Amniotic stem cell (primary cell): ENCODE measurements around the gene TMEM138.
"Not testable (repeated sequence)": the region's sequence is repeated elsewhere in the genome, so short reads cannot be mapped to it uniquely, and the experiment has no call there.

Experiments
- DNase-seq: peaks from one replicate; lab custom pipeline; 2025; lab: John Stamatoyannopoulos, UW

TMEM138 gene

DNA sequence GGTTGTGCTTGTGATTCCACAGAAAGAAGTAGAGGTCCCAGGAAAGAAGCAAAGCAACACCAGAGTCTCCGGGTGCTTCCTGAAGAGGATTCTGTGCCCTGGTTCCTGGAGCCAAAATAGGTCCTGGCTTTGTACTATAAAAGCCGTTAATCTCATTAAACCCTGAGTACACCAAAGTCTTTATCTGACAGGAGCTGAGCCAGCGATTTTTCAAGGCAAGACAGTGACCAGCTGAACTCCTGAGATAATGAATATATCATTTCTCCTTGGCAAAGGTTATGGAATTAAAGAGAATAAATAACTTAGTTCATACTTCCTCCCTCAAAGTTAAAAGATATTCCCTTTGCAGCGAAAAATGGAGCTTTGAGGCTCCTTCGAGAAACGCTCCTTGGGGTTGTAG is 5.2 kb downstream of the TMEM138 start:
- DNase-seq, result no peak

DNA sequence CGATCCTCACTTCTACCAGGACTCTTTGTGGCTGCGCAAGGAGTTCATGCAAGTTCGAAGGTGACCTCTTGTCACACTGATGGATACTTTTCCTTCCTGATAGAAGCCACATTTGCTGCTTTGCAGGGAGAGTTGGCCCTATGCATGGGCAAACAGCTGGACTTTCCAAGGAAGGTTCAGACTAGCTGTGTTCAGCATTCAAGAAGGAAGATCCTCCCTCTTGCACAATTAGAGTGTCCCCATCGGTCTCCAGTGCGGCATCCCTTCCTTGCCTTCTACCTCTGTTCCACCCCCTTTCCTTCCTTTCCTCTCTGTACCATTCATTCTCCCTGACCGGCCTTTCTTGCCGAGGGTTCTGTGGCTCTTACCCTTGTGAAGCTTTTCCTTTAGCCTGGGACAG is 6.5 kb downstream of the TMEM138 start:
- DNase-seq, result no peak

GRCh38 chr11:61369372-61370348 is 7.5 kb downstream of the TMEM138 start:
- DNase-seq, result no peak

- no peak for DNase-seq
Measured at GRCh38 chr11:61370349-61371005, 8.3 kb downstream of the TMEM138 start.

DNA sequence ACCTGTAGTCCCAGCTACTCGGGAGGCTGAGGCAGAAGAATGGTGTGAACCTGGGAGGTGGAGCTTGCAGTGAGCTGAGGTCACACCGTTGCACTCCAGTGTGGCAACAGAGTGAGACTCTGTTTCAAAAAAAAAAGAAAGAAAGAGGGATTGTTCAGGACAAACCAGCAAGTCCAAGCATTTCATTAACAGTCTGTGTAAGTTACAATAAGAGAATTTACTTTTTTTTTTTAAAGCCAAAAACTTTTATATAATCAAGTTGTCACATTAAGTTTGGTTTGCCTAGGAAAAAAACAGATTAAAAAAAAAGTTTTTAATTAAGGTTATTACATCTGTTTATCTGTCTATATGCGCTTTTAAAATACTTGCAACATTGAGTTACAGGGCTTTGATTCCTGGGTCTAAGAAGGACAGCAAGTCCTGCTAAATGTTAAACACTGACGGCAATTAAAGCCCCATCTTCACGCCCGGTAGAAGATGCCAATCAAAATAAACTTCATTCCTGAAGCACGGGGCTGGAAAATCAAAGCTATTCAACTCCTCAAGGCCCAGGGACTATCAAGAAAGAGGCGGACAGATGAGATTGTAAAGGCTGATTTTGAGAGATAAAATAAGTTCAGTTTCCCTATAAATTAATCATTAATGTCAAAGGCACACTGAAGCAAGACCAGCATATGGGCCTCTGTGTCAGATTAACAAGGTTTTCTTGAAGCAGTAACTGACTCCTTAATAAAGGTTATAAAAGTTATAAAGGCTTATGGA is 10.7 kb downstream of the TMEM138 start:
- DNase-seq, result no peak

DNA sequence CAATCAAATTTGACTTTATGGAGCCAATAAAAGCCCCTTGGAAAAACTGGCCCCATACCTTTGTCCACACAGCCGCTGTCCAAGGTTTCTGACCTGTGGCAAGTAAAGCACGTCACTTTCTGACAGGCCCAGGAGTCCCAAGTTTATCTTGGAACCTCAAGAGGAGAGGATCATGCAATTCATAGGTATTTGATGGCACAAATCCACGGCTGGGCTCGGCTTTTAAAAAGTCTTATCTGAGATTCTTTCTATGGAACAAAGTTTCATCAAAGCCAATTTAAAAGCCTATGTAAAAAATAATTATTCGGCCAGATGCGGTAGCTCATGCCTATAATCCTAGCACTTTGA is 13.6 kb downstream of the TMEM138 start:
- no peak for DNase-seq

GRCh38 chr11:61377461-61378160 is 15.4 kb downstream of the TMEM138 start:
- DNase-seq, result no peak

DNA sequence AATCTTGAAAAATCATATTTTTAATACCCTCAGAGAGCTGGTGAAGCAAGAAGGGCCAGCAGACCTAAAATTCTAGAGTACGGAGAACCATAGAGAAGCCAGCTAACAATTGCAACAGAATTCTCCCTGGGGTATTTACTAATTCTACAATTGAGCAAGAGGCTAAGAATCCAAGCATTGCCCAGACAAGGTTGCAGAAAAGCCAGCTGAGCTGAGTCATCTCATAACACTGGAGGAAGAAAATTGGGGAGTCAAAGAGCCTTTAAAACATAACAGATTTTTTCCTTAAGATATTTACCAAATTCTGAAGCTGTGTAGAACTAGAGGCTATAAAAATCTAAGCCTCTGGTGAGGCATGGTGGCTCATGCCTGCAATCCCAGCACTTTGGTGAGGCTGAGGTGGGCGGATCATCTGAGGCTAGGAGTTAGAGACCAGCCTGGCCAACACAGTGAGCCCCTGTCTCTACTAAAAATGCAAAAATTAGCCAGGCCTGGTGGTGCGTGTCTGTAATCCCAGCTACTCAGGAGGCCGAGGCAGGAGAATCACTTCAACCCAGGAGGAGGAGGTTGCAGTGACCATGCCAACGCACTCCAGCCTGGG is 16.6 kb downstream of the TMEM138 start:
- DNase-seq, result peak; percentile 95

DNA sequence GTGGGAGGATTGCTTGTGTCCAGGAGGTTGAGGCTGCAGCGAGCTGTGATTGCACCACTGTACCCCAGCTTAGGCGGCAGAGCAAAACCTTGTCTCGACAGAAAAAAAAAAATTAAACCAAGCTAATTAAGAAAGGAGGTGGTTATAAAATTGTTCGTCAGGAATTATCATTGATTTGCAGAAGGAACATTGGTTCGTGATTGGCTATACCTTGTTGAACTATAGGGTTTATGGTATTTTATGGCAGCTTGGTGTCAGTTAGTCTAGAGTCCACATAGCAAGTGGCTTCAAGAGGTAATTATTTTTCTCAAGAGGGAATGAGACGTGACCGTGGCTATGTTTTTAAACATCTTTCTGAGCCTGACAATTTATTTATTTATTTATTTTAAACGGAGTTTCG is 18.7 kb downstream of the TMEM138 start:
- DNase-seq, result no peak

GRCh38 chr11:61383859-61384258 is 21.7 kb downstream of the TMEM138 start:
- DNase-seq, result not testable (repeated sequence)

GRCh38 chr11:61384271-61385242 is 22.4 kb downstream of the TMEM138 start:
- no peak for DNase-seq

GRCh38 chr11:61390161-61390560 is 28.0 kb downstream of the TMEM138 start:
- no peak for DNase-seq

DNA sequence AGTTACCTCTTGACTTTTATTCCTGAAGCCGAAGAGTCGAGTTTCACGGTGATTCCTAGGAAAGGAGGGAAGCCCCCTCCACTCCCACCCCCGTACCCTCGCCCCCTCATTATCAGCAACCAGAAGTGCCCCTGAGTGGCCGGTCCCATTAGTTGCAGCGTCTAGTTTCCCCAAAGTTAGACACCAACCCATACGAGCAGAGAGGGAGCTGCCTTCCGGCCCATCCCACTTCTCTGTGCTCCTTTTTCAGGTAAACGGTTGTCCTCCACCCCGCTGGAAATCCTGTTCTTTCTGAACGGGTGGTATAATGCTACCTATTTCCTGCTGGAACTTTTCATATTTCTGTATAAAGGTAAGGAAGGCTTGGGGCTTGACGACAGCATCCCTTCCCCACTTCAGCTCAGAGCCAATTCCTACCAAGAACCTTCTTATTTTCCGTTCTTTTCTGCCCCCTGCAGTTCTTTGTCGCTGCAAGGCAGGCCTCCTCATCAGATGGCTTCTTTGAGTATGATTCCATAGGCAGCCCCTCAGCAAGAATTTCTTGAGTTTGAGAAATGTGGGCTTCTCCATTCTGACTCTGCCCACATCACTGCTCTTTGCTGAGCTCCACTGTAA is 30.9 kb downstream of the TMEM138 start:
- no peak for DNase-seq

DNA sequence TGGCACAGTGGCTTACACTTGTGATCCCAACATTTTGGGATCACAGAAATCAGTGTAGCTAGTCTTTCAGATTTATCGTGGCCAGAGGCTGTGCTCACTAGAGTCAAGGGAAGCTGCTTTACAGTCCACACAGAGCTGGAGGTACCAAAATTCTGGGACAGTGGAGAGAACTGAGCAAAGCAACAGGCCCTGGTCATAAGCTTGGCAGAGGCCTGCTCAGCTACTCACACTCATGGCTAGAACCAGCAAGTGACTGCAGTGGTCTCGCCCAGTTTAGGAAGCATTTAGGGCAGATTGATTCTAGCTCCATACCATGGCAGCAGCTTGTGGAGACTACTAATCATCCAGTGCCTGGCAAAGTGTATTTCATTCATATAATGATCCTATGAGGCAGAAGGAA is 39.0 kb downstream of the TMEM138 start:
- no peak for DNase-seq

DNA sequence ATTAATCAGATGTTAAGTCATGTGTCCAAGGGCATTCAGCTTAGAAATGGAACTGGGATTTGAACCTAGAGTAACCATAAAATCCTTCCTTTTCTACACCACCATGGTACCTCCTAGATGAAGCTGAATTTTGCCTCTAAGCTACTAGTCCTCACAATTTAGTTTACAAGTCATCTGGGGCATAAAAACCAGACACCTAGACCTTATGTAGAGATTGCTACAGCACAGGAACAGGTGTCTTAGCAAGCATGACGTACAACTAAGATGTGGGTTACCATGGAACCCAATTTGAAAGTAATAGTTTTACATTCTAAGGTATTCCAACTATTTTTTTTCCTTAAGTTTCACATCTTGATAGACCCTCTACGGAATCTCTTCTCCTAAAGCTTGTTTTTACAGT is 39.4 kb downstream of the TMEM138 start:
- DNase-seq, result no peak

- no peak for DNase-seq
Measured at GRCh38 chr11:61403658-61404057, 41.5 kb downstream of the TMEM138 start.

DNA sequence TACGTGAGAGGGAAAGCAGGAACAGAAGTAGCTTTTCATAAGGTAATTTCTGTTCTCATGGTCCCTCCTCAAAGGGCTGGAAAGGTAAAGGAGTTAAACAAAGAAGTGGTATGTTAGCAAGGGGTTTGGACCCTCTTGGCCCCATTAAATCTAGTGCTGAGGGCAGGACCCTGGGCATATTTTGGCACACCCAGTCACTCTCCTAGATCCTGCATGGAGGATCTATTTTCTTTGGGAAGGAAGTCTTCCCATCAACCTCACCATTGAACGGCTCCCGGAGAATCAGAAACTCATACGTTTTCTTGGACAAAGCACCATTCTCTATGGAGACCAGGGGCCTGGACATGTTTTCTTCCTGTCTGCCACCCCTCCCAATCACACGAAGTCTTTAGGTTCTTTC is 41.9 kb downstream of the TMEM138 start:
- no peak for DNase-seq

GRCh38 chr11:61404641-61405040 is 42.5 kb downstream of the TMEM138 start:
- DNase-seq, result no peak

- DNase-seq, result no peak
Measured at GRCh38 chr11:61406067-61406466, 43.9 kb downstream of the TMEM138 start.
